Calu3 (cell line): ENCODE data around the gene ZBTB16. TPM values are rescaled to one million over a fixed set of nuclear protein-coding genes. Genes with fewer than 3 reads are reported as not detected.

Experiments
- BruUV-seq: library from RNA; stranded (reverse); fragments of 400-500 nt; replicated peaks from 2 replicates; lab custom pipeline; 2021; lab: Mats Ljungman, UMichigan
- CTCF ChIA-PET: fragments of 300-600 bp; sonication (Branson Sonifier 250); formaldehyde crosslinking; loops from one replicate; lab custom pipeline; 2022; ENCODE audit warnings: antibody characterized with exemption; lab: Charles Lee
- DNase-seq: peaks from one replicate; pipeline ENCODE4 v3.0.0; 2022
- H3K27ac Mint-ChIP-seq: one replicate; pipeline ENCODE4 v1.8.0; 2022; ENCODE audit warnings: mixed read lengths; ENCODE audit not compliant: unreplicated experiment
- H3K27me3 Mint-ChIP-seq: one replicate; pipeline ENCODE4 v1.8.0; 2022; ENCODE audit warnings: mixed read lengths; ENCODE audit not compliant: unreplicated experiment
- H3K36me3 Mint-ChIP-seq: one replicate; pipeline ENCODE4 v1.8.0; 2022; ENCODE audit warnings: mild to moderate bottlenecking, moderate library complexity, mixed read lengths; ENCODE audit not compliant: insufficient read depth, unreplicated experiment
- H3K4me1 Mint-ChIP-seq: one replicate; pipeline ENCODE4 v1.8.0; 2022; ENCODE audit warnings: mild to moderate bottlenecking, low read depth, mixed read lengths; ENCODE audit not compliant: unreplicated experiment
- H3K4me3 Mint-ChIP-seq: one replicate; pipeline ENCODE4 v1.8.0; 2022; ENCODE audit warnings: mild to moderate bottlenecking, low read depth, moderate library complexity, mixed read lengths; ENCODE audit not compliant: unreplicated experiment
- H3K9me3 Mint-ChIP-seq: one replicate; pipeline ENCODE4 v1.8.0; 2022; ENCODE audit warnings: low read depth, mixed read lengths; ENCODE audit not compliant: unreplicated experiment
- intact Hi-C: fragments of 100-400 bp; cut with micrococcal nuclease; formaldehyde crosslinking; loops from one replicate; pipeline ENCODE4 v1.10.0; 2022; ENCODE audit not compliant: unreplicated experiment
- total RNA-seq: library from RNA; stranded (reverse); gene quantifications from 2 replicates; pipeline ENCODE4 v1.2.3, GENCODE V29; 2022
- TF ChIP-seq, protein P1 (sequence below): fragments of 200-600 bp; IDR thresholded peaks from one replicate; pipeline ENCODE4 v1.8.0; 2022; ENCODE audit warnings: antibody characterized with exemption; ENCODE audit not compliant: unreplicated experiment

Gene ZBTB16
- total RNA-seq, 1 experiment from 2014 or later: not detected

DNA sequence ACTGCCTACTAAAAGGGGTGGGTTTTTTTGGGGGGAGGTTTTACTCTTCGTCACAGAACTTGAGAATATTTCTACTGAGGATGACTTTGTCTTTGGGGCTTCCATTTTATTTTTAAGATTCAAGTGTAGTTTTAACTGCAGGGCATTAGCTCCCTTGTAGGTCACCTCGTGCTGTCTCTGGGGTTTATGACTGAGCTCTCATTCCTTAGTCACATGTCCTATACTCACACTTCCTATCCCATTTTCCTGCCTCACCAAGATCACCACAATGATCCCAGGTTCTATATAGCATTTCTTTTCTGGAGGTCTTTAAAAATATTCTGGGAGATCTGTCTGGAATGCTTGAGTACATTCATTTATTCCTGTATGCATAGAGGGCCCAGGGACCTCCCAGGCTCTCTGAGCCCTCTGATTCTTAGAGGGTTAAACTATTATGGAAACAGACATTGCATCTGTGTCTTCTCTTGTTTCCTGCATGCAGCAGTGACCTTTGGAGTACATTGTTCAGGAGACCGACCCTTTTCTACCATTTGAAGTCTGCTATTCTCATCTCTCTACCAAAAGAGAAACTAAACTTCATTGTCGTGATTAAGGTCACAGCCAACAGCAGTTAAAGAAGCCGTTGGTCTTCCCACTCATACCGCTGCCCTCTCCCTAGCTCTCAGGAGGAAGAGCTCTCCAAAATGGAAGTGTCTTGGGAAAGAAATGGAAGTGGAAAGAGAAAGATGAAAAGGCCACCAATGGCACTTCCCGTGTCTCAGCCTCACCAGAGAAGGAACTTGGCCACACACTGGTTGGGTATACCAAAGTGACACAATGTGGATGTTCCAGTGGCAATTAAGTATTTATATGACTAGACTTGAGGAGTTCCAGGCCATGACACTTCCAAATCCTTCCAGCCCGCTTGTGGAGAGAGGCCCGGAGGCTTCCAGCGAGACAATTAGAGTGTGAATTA is 77.5 kb downstream of the ZBTB16 start:
- Mint-ChIP-seq H3K4me3 (no peak overlapping the region), H3K9me3 (no peaks in the 10 kb centered on the region), H3K4me1 (no peaks in the 10 kb centered on the region), H3K36me3 (no peaks in the 10 kb centered on the region), H3K27me3 (peaks cover 86% of the 10 kb centered on the region), H3K27ac (no peak overlapping the region)
- TF ChIP-seq, protein P1, sequence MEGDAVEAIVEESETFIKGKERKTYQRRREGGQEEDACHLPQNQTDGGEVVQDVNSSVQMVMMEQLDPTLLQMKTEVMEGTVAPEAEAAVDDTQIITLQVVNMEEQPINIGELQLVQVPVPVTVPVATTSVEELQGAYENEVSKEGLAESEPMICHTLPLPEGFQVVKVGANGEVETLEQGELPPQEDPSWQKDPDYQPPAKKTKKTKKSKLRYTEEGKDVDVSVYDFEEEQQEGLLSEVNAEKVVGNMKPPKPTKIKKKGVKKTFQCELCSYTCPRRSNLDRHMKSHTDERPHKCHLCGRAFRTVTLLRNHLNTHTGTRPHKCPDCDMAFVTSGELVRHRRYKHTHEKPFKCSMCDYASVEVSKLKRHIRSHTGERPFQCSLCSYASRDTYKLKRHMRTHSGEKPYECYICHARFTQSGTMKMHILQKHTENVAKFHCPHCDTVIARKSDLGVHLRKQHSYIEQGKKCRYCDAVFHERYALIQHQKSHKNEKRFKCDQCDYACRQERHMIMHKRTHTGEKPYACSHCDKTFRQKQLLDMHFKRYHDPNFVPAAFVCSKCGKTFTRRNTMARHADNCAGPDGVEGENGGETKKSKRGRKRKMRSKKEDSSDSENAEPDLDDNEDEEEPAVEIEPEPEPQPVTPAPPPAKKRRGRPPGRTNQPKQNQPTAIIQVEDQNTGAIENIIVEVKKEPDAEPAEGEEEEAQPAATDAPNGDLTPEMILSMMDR: no peak
- no peak for DNase-seq
- BruUV-seq: no TSS peak
- intact Hi-C loops: no loop called here
- CTCF ChIA-PET: no interaction called here

DNA sequence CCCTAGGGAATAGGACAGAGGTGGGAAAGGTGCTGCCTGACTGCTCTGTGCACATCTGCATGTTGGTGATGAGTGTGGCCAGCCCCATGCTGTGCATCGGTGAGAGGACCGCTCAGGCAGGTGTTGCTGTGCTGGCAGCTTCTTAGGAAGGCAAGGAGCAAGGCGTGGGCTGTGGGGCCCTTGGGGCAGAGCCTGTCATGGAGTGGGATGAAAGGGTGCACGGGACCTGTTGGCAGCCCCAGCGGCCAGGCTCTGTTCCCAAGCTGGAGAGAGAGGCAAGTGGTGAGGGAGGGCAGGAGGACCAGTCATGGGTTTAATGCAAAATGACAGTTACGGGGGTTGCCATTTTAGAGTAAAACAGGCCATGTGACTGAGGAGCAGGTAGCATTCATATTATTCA is 78.3 kb downstream of the ZBTB16 start:
- Mint-ChIP-seq H3K36me3 (no peaks in the 10 kb centered on the region), H3K27me3 (peaks cover 90% of the 10 kb centered on the region), H3K4me1 (no peaks in the 10 kb centered on the region), H3K27ac (no peak overlapping the region), H3K4me3 (no peak overlapping the region), H3K9me3 (no peaks in the 10 kb centered on the region)
- TF ChIP-seq, protein P1: no peak
- no TSS peak for BruUV-seq
- DNase-seq: no peak
- intact Hi-C loops: no loop called here
- CTCF ChIA-PET: no interaction called here

DNA sequence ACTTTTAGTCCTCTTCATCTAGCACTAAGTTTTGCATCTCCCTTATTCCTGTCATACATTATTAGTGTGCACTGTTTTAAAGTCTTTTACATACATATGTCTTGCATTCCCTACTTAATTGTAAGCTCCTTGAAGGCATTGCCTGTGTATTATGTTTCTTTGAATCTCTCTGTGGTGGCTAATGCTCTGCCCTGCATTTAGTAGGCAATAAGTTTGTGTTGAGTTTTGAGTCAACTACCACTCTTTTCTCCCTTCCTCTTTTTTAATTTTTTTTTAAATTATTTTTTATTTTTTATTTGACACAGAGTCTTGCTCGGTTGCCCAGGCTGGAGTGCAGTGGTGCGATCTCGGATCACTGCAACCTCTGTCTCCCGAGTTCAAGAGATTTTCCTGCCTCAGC is 78.9 kb downstream of the ZBTB16 start:
- TF ChIP-seq, protein P1: no peak
- H3K9me3 Mint-ChIP-seq: no peaks in the 10 kb centered on the region
- no peak for DNase-seq
- H3K27ac Mint-ChIP-seq: no peak overlapping the region
- intact Hi-C loops: no loop called here
- no peaks in the 10 kb centered on the region for H3K4me1 Mint-ChIP-seq
- no TSS peak for BruUV-seq
- H3K27me3 Mint-ChIP-seq: peaks cover 96% of the 10 kb centered on the region
- H3K36me3 Mint-ChIP-seq: no peaks in the 10 kb centered on the region
- CTCF ChIA-PET: no interaction called here
- H3K4me3 Mint-ChIP-seq: no peak overlapping the region

DNA sequence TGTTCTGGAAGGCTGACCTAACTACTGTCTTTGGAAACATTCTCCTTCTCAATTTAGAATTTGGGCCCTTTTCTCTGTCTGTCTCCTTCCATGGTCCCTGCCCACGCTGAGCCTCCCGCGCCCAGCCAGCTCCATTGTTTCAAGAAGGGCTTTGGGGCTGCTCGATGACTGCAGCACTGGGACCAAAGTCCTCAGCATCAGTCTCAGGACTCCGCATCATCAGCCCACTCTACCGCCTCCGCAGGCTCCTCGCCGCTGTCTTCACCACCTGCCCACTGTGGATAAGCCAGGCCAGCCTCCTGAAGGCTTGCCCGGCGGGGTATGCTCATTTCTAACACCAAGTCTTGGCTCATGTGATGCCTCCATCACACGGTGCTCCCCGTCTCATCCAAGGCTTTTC is 81.3 kb downstream of the ZBTB16 start:
- peaks cover 100% of the 10 kb centered on the region for H3K27me3 Mint-ChIP-seq
- no peak overlapping the region for H3K4me3 Mint-ChIP-seq
- no peak for DNase-seq
- TF ChIP-seq, protein P1: no peak
- intact Hi-C loops: no loop called here
- no peaks in the 10 kb centered on the region for H3K9me3 Mint-ChIP-seq
- H3K4me1 Mint-ChIP-seq: no peaks in the 10 kb centered on the region
- CTCF ChIA-PET: no interaction called here
- no TSS peak for BruUV-seq
- no peaks in the 10 kb centered on the region for H3K36me3 Mint-ChIP-seq
- no peak overlapping the region for H3K27ac Mint-ChIP-seq
